ENCODE data around the gene KRTAP10-7.
"Not testable (repeated sequence)": the region's sequence is repeated elsewhere in the genome, so short reads cannot be mapped to it uniquely, and the experiment has no call there.

KRTAP10-7 gene

DNA sequence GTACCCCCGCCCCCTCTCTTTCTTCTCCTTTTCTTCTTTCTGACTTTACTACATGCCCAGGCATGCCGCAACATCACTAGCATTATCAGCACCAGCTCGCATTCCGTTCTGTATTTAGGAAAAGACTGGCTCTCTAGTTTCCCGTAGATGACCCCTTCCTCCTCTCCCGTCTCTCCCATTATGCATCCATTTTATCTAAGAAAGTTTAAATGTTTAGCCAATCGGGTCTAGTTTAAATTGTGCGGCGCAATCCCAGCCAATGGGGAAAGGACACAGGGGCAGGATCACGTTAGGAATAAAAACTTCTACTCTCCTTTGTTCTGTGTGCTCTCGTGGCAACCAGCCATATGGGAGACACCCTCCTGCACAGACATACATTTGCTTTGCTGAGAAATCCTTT is 2.3 kb upstream of the KRTAP10-7 start:
- Histone ChIP-seq H3K27me3 (replicated peaks) (peaks cover 7% of the 10 kb centered on the region), H3K27ac (no peak overlapping the region), H3K4me3 (ENCODE audit: low read depth, low read length) (no peak overlapping the region), H3K36me3 (replicated peaks) (no peaks in the 10 kb centered on the region)
- in situ Hi-C loops (cut with HindIII; ENCODE audit: low pct_ligation_motif_present, low sequenced_read_pairs), result no loop called here
- no peak for TF ChIP-seq CTCF (IDR thresholded peaks at IDR 0.05; ENCODE audit: low read depth, low read length, missing control alignments)
- DNase-seq, result no peak

DNA sequence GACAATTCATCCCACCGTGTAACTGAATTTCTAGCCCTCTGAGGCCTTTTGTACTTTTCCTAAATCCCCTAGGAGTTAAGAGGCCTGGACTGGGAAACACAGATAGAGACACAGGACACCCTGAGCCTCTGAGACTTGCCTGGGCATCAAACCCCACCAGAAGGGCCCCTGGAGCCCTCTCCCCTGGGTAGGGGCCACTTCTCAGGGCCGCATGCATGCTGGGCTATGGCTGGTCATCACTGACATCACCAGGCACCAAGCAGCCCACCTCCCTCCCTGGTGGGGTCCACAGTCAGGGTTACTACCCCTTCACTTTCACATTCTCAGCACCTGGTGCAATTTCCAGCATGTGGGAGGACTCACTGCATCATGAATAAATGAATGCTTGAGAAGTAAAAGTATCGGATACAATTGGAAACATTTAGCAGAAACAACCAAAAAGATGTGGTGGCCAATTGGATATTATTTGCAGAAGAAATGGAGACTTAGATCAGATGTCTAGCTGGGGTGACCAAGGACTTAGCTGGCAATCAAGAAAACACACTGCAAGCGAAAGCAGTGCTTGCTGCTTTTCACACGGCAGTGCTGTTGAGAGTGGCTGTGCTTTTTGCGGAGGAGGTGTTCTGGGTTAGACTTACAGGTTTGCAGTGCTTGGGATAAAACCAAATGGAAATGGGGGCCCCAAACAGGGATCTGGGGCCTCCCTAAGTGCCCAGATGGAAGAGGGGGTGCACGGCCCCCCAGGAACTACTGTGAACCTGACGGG is 950 bp upstream of the KRTAP10-7 start:
- DNase-seq, result no peak
- no peak overlapping the region for H3K4me3 ChIP-seq (ENCODE audit: low read depth, low read length)
- H3K36me3 ChIP-seq (replicated peaks), result no peaks in the 10 kb centered on the region
- no peak for TF ChIP-seq CTCF (IDR thresholded peaks at IDR 0.05; ENCODE audit: low read depth, low read length, missing control alignments)
- peaks cover 2% of the 10 kb centered on the region for H3K27me3 ChIP-seq (replicated peaks)
- no peak overlapping the region for H3K27ac ChIP-seq
- in situ Hi-C loops (cut with HindIII; ENCODE audit: low pct_ligation_motif_present, low sequenced_read_pairs), result no loop called here

DNA sequence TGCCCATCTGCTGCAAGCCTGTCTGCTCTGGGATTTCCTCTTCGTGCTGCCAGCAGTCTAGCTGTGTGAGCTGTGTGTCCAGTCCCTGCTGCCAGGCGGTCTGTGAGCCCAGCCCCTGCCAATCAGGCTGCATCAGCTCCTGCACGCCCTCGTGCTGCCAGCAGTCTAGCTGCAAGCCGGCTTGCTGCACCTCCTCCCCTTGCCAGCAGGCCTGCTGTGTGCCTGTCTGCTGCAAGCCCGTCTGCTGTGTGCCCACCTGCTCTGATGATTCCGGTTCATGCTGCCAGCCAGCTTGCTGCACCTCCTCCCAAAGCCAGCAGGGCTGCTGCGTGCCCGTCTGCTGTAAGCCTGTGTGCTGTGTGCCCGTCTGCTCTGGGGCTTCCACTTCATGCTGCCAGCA is 694 bp downstream of the KRTAP10-7 start:
- DNase-seq; in situ Hi-C loops (cut with HindIII; ENCODE audit: low pct_ligation_motif_present, low sequenced_read_pairs); H3K4me3 ChIP-seq (ENCODE audit: low read depth, low read length); H3K27ac ChIP-seq; H3K27me3 ChIP-seq (replicated peaks); H3K36me3 ChIP-seq (replicated peaks): not testable (repeated sequence)

GRCh38 chr21:44601596-44602462 is 1.4 kb downstream of the KRTAP10-7 start:
- no peak for TF ChIP-seq CTCF (IDR thresholded peaks at IDR 0.05; ENCODE audit: low read depth, low read length, missing control alignments)
- in situ Hi-C loops (cut with HindIII; ENCODE audit: low pct_ligation_motif_present, low sequenced_read_pairs), result no loop called here
- no peak for DNase-seq
- Histone ChIP-seq H3K27me3 (replicated peaks) (peaks cover 2% of the 10 kb centered on the region), H3K27ac (no peak overlapping the region), H3K4me3 (ENCODE audit: low read depth, low read length) (no peak overlapping the region), H3K36me3 (replicated peaks) (no peaks in the 10 kb centered on the region)

GRCh38 chr21:44602463-44602850 is 2.1 kb downstream of the KRTAP10-7 start:
- Histone ChIP-seq H3K27me3 (replicated peaks) (peaks cover 2% of the 10 kb centered on the region), H3K27ac (no peak overlapping the region), H3K4me3 (ENCODE audit: low read depth, low read length) (no peak overlapping the region), H3K36me3 (replicated peaks) (no peaks in the 10 kb centered on the region)
- no peak for DNase-seq
- in situ Hi-C loops (cut with HindIII; ENCODE audit: low pct_ligation_motif_present, low sequenced_read_pairs), result no loop called here
- TF ChIP-seq CTCF (IDR thresholded peaks at IDR 0.05; ENCODE audit: low read depth, low read length, missing control alignments), result no peak

DNA sequence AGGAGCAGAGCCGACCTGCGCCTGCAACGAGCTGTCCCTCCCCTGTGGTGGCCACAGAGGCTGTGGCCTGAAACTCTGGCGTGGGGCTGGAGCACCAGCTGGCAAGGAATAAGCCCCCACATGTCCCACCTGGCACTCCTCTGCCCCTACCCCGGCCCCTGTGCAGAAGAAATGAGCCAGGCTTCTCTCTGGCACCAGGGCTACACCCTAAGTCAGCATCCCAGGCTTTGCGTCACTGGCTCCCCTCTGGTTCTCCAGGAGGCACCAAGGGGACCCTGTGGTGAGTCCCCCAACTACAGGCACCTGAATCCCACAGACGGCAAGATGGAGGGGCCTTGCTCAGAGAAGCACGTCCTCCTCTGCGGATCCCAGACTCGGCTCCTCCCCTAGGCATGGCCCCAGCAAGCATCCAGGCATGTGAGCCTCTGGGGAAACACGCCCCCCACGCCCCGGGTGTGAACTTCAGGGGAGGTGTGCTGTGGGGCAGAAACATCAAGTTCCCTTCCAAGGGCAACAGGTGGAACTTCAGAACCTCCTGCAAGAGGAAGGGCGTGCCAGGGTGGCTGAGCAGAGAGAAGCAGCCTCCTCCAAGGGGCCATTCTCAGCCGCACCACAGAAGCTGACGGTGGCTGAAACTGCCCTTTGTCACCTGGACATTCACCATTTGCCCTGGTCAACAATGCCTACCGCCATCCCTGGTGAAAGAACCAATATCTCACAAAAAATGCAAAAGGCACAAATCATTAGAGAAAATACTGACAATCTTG is 2.9 kb downstream of the KRTAP10-7 start:
- in situ Hi-C loops (cut with HindIII; ENCODE audit: low pct_ligation_motif_present, low sequenced_read_pairs), result no loop called here
- no peak for TF ChIP-seq CTCF (IDR thresholded peaks at IDR 0.05; ENCODE audit: low read depth, low read length, missing control alignments)
- H3K27ac ChIP-seq, result no peak overlapping the region
- peaks cover under 1% of the 10 kb centered on the region for H3K27me3 ChIP-seq (replicated peaks)
- DNase-seq, result no peak
- no peaks in the 10 kb centered on the region for H3K36me3 ChIP-seq (replicated peaks)
- no peak overlapping the region for H3K4me3 ChIP-seq (ENCODE audit: low read depth, low read length)
